ENCODE results near the gene ABCB9.

ABCB9 gene

GRCh38 chr12:122891661-122892525 is 74.4 kb downstream of the ABCB9 start:
- peaks cover 18% of the 10 kb centered on the region for H3K27me3 Mint-ChIP-seq (ENCODE audit: low read depth, poor library complexity)
- peak overlapping the region; percentile 71 for H3K27ac Mint-ChIP-seq
- peaks cover 7% of the 10 kb centered on the region for H3K9me3 Mint-ChIP-seq
- H3K36me3 Mint-ChIP-seq (ENCODE audit: low read depth), result no peaks in the 10 kb centered on the region
- TF ChIP-seq CTCF (IDR thresholded peaks at IDR 0.05), result no peak
- no peak for DNase-seq
- H3K4me3 Mint-ChIP-seq, result peak overlapping the region; percentile 65
- peaks cover 74% of the 10 kb centered on the region for H3K4me1 Mint-ChIP-seq

- Mint-ChIP-seq H3K9me3 (no peaks in the 10 kb centered on the region), H3K27me3 (ENCODE audit: low read depth, poor library complexity) (peaks cover 6% of the 10 kb centered on the region), H3K4me1 (peaks cover 68% of the 10 kb centered on the region), H3K36me3 (ENCODE audit: low read depth) (no peaks in the 10 kb centered on the region), H3K27ac (peak overlapping the region; percentile 38), H3K4me3 (no peak overlapping the region)
- no peak for DNase-seq
- no peak for TF ChIP-seq CTCF (IDR thresholded peaks at IDR 0.05)
Measured at GRCh38 chr12:122889761-122890520, 76.3 kb downstream of the ABCB9 start.

GRCh38 chr12:122888232-122888752 is 78.0 kb downstream of the ABCB9 start:
- Mint-ChIP-seq H3K4me3 (no peak overlapping the region), H3K36me3 (ENCODE audit: low read depth) (peaks cover 5% of the 10 kb centered on the region), H3K27ac (peak overlapping the region; percentile 25), H3K9me3 (no peaks in the 10 kb centered on the region), H3K4me1 (peaks cover 66% of the 10 kb centered on the region), H3K27me3 (ENCODE audit: low read depth, poor library complexity) (no peaks in the 10 kb centered on the region)
- DNase-seq, result no peak
- no peak for TF ChIP-seq CTCF (IDR thresholded peaks at IDR 0.05)

- Mint-ChIP-seq H3K36me3 (ENCODE audit: low read depth) (peaks cover 5% of the 10 kb centered on the region), H3K9me3 (no peaks in the 10 kb centered on the region), H3K27ac (no peak overlapping the region), H3K4me3 (no peak overlapping the region), H3K27me3 (ENCODE audit: low read depth, poor library complexity) (no peaks in the 10 kb centered on the region), H3K4me1 (peaks cover 65% of the 10 kb centered on the region)
- DNase-seq, result no peak
- no peak for TF ChIP-seq CTCF (IDR thresholded peaks at IDR 0.05)
Measured at GRCh38 chr12:122887819-122888212, 78.4 kb downstream of the ABCB9 start.

GRCh38 chr12:122886851-122887818 is 79.1 kb downstream of the ABCB9 start:
- Mint-ChIP-seq H3K4me3 (no peak overlapping the region), H3K9me3 (no peaks in the 10 kb centered on the region), H3K4me1 (peaks cover 60% of the 10 kb centered on the region), H3K27ac (no peak overlapping the region), H3K36me3 (ENCODE audit: low read depth) (peaks cover 5% of the 10 kb centered on the region), H3K27me3 (ENCODE audit: low read depth, poor library complexity) (no peaks in the 10 kb centered on the region)
- no peak for TF ChIP-seq CTCF (IDR thresholded peaks at IDR 0.05)
- no peak for DNase-seq

Data from nephron progenitor cell (in vitro differentiated cells).